HAP-1 (cell line): ENCODE data around the gene B4GALNT4.
"Not testable (repeated sequence)": the region's sequence is repeated elsewhere in the genome, so short reads cannot be mapped to it uniquely, and the experiment has no call there.

Source experiments
- DNase-seq, 2 experiments: peaks; one replicate each; pipeline ENCODE4 v3.0.0-alpha.2; 2016 to 2020; ENCODE audit warnings: low spot score in 2 of 2
- H3K27me3 ChIP-seq: fragments of 250-450 bp; sonication (Bioruptor Pico); 2 replicates; pipeline ENCODE4 v1.5.1; 2020; ENCODE audit warnings: low read depth, mild to moderate bottlenecking, moderate library complexity
- H3K36me3 ChIP-seq: fragments of 250-450 bp; sonication (Bioruptor Pico); replicated peaks from 2 replicates; pipeline ENCODE4 v1.5.1; 2020; ENCODE audit warnings: mild to moderate bottlenecking
- H3K4me1 ChIP-seq: fragments of 250-450 bp; sonication (Bioruptor Pico); 2 replicates; pipeline ENCODE4 v1.5.1; 2020; ENCODE audit warnings: mild to moderate bottlenecking
- H3K4me3 ChIP-seq: fragments of 250-450 bp; sonication (Bioruptor Pico); 2 replicates; pipeline ENCODE4 v1.5.1; 2020; ENCODE audit warnings: mild to moderate bottlenecking, moderate library complexity
- H3K9me3 ChIP-seq: fragments of 250-450 bp; sonication (Bioruptor Pico); 2 replicates; pipeline ENCODE4 v1.5.1; 2020; ENCODE audit warnings: mild to moderate bottlenecking, moderate library complexity
- in situ Hi-C: fragments of 300-500 bp; cut with MboI; formaldehyde crosslinking; loops from 3 replicates; pipeline ENCODE4 v1.14.3; 2020; ENCODE audit warnings: low sequenced_read_pairs, inconsistent platforms, mixed read lengths

B4GALNT4 gene

DNA sequence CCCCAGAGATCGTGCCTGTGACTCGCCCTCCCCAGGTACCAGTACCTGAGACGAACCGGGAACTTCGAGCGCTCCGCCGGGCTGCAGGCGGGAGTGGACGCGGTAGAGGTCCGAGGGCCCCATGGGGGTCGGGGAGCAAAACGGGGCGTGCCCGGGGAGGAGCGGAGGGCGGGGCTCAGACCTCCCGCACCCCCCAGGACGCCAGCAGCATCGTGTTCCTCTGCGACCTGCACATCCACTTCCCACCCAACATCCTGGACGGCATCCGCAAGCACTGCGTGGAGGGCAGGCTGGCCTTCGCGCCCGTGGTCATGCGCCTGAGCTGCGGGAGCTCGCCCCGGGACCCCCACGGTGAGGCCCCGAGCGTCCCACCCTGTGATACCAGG, 10.8 kb downstream of the B4GALNT4 start:
- H3K27me3 ChIP-seq = no peaks in the 10 kb centered on the region
- in situ Hi-C loops = no loop called here
- no peaks in the 10 kb centered on the region for H3K9me3 ChIP-seq
- H3K4me1 ChIP-seq = no peaks in the 10 kb centered on the region
- H3K36me3 ChIP-seq = peaks cover 18% of the 10 kb centered on the region
- no peak overlapping the region for H3K4me3 ChIP-seq
- no peak for DNase-seq

DNA sequence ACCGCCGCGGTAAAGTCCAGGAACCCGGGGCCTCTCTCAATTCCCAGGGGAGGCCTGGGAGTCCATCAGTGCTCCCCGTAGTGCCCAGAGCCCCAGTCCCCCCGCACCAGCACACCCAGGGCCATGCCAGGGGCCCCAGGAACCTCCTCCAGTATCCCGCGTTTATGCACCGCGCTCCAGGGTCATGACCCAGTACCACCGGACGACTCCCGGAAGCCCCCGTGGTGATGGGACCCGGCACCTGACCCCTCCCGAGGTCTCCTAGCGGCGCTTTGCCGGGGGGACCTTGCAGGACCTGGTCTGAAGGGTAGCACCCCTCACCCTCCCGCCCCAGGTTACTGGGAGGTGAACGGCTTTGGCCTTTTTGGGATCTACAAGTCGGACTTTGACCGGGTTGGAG, 11.2 kb downstream of the B4GALNT4 start:
- Histone ChIP-seq H3K4me3 (no peak overlapping the region), H3K27me3 (no peaks in the 10 kb centered on the region), H3K9me3 (no peaks in the 10 kb centered on the region), H3K36me3 (peaks cover 14% of the 10 kb centered on the region), H3K4me1 (no peaks in the 10 kb centered on the region)
- DNase-seq = no peak
- in situ Hi-C loops = no loop called here

DNA sequence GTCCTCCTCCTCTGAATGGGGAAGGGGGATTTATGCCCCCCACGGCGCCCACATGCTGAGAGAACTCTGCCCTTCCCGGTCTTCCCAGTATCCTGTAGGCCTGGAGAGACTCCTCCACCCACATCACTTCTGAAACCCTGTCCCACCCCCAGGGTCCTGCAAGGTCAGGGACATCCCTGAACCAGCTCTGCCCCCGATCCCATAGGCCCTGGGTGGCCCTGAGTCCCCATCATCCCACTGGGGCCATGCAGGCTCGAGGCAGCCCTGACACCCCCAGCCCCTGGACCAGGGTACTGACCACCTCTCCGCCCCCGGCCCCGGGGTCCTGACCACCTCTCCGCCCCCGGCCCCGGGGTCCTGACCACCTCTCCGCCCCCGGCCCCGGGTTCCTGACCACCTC, 11.7 kb downstream of the B4GALNT4 start:
- Histone ChIP-seq H3K4me3 (no peak overlapping the region), H3K36me3 (peaks cover 13% of the 10 kb centered on the region), H3K9me3 (no peaks in the 10 kb centered on the region), H3K4me1 (no peaks in the 10 kb centered on the region), H3K27me3 (no peaks in the 10 kb centered on the region)
- DNase-seq = no peak
- in situ Hi-C loops = no loop called here

DNA sequence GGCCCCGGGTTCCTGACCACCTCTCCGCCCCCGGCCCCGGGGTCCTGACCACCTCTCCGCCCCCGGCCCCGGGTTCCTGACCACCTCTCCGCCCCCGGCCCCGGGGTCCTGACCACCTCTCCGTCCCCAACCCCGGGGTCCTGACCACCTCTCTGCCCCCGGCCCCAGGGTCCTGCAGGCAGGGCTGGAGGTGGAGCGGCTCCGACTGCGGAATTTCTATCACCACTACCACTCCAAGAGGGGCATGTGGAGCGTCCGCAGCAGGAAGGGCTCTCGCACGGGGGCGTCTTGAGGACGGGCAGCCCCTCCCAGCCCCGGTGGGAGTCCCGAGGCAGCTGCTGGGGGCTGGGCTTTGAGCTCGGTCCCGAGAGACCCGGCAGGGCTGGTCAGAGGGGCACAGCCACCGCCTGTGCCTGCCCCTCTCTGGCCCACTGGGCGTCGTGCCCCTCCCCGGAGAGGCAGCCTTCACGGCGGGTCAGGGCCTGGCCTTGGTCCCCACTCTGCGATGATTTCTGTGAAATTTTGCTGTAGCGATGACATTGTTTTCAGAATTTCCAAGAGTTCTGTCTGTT, 12.3 kb downstream of the B4GALNT4 start:
- no peaks in the 10 kb centered on the region for H3K4me1 ChIP-seq
- no peaks in the 10 kb centered on the region for H3K9me3 ChIP-seq
- no peak overlapping the region for H3K4me3 ChIP-seq
- DNase-seq = no peak
- peaks cover 13% of the 10 kb centered on the region for H3K36me3 ChIP-seq
- in situ Hi-C loops = no loop called here
- no peaks in the 10 kb centered on the region for H3K27me3 ChIP-seq

- Histone ChIP-seq H3K9me3 (no peaks in the 10 kb centered on the region), H3K27me3 (no peaks in the 10 kb centered on the region), H3K4me1 (no peaks in the 10 kb centered on the region), H3K4me3 (no peak overlapping the region), H3K36me3 (peaks cover 13% of the 10 kb centered on the region)
- no peak for DNase-seq
- in situ Hi-C loops = no loop called here
Measured at GRCh38 chr11:382081-382629, 12.9 kb downstream of the B4GALNT4 start.

DNA sequence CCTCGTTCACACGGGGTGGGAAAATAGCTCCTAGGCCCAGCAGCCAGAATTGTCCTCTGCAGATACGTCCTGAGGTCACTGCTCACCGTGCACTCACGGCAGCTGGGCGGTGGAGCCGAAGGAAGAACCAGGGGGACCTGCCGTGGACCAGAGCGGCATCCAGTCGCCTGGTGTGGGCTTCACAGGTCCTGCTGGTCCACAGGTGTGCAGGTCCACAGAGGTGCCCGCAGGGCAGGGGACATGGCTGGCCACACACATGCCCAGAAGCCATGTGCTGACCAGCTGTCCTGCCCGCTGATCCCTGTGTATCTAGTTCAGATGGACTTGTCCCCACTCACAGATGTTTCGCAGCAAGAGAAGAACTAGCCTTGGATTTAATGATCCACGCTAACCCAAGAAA, 14.1 kb downstream of the B4GALNT4 start:
- Histone ChIP-seq H3K36me3 (peaks cover 13% of the 10 kb centered on the region), H3K4me3 (no peak overlapping the region), H3K4me1 (no peaks in the 10 kb centered on the region), H3K27me3 (no peaks in the 10 kb centered on the region), H3K9me3 (no peaks in the 10 kb centered on the region)
- in situ Hi-C loops = no loop called here
- DNase-seq = no peak

DNA sequence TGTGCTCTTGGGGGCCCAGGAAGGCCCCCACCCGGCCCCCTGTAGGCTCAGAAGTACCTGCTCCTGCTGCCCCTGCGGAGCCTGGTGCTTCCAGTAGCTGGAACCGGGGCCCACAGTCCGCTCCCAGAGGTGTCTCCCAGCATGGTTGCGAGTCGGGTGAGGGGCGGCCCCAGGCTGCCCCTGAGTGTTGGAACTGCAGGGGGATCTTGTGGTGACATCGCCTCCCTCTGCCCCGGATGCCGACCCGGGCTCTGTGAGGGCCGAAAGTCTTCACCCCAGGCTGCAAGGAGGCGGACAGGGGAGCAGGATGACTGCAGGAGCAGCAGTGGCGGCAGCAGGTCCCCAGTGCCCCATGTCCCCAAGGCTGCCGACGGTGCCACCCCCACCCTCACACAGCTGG, 15.2 kb downstream of the B4GALNT4 start:
- DNase-seq = no peak
- Histone ChIP-seq H3K9me3 (no peaks in the 10 kb centered on the region), H3K27me3 (no peaks in the 10 kb centered on the region), H3K4me1 (no peaks in the 10 kb centered on the region), H3K36me3 (peaks cover 13% of the 10 kb centered on the region), H3K4me3 (no peak overlapping the region)
- in situ Hi-C loops = no loop called here

- no peaks in the 10 kb centered on the region for H3K27me3 ChIP-seq
- no peaks in the 10 kb centered on the region for H3K9me3 ChIP-seq
- H3K36me3 ChIP-seq = peaks cover 2% of the 10 kb centered on the region
- H3K4me3 ChIP-seq = no peak overlapping the region
- in situ Hi-C loops = no loop called here
- H3K4me1 ChIP-seq = no peaks in the 10 kb centered on the region
- no peak for DNase-seq
Measured at GRCh38 chr11:385594-386351, 16.5 kb downstream of the B4GALNT4 start.

DNA sequence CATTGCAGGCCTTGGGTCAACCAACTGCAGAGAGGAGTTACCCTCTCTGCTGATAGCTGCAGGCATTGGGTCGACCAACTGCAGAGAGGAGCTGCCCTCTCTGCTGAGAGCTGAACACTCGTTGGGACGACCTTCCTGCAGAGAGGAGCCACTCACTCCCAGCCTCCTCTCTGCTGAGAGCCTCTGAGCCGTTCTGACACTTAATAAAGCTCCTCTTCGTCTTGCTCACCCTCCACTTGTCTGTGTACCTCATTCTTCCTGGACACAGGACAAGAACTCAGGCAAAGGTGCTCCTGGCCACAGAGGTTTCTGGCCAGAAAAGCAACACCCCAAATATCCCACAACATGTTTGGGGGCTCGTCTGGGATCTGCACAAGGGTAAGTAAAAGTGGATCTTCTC, 17.2 kb downstream of the B4GALNT4 start:
- Histone ChIP-seq H3K9me3 (no peaks in the 10 kb centered on the region), H3K4me1 (no peaks in the 10 kb centered on the region), H3K36me3 (no peaks in the 10 kb centered on the region), H3K4me3 (no peak overlapping the region), H3K27me3 (no peaks in the 10 kb centered on the region)
- DNase-seq = no peak
- in situ Hi-C loops = no loop called here

DNA sequence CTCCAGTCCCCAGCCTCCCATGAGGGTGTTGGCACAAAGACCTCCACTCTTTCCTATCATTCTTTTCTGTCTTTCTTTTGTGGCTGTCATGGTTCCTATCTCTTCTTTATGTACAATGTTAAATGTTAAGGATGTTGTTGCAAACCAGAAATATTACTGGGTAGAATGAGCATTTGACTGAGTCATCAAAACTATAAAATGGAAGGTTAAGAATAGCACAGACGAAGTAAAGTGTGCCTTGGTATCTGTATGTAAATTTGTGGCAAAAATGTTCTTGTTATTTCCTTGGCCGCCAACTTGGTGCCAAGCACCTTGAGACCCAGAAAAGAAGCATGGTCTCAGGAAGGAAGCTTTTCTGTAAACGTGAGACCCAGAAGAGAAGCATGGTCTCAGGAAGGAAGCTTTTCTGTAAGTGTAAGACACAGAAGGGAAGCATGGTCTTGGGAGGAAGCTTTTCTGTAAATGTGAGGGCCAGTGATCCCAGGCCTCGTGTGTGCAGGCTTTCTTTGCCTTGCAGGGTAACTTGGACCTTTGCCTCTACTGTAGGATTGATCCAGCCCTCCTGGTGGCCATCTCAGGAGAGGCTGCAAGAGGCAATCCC, 18.0 kb downstream of the B4GALNT4 start:
- no peak for DNase-seq
- H3K9me3 ChIP-seq = no peaks in the 10 kb centered on the region
- no peak overlapping the region for H3K4me3 ChIP-seq
- H3K27me3 ChIP-seq = no peaks in the 10 kb centered on the region
- in situ Hi-C loops = no loop called here
- H3K36me3 ChIP-seq = no peaks in the 10 kb centered on the region
- H3K4me1 ChIP-seq = no peaks in the 10 kb centered on the region

DNA sequence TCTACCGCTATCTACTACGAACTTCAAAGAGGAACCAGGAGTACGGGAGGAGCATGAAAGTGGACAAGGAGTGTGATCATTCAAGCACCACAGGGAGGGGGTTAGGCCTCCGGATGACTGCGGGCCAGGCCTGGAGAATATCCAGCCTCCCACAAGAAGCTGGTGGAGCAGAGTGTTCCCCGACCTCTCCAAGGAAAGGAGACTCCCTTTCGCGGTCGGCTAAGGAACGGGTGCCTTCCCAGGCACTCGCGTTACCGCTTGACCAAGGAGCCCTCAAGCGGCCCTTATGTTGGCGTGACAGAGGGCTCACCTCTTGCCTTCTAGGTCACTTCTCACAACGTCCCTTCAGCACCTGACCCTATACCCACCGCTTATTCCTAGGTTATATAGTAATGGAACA, 20.1 kb downstream of the B4GALNT4 start:
- H3K4me1 ChIP-seq, H3K36me3 ChIP-seq, H3K27me3 ChIP-seq, DNase-seq, in situ Hi-C loops, H3K9me3 ChIP-seq, H3K4me3 ChIP-seq: not testable (repeated sequence)

GRCh38 chr11:390175-390574, 20.9 kb downstream of the B4GALNT4 start:
- Histone ChIP-seq H3K4me3 (no peak overlapping the region), H3K36me3 (no peaks in the 10 kb centered on the region), H3K9me3 (no peaks in the 10 kb centered on the region), H3K27me3 (no peaks in the 10 kb centered on the region), H3K4me1 (no peaks in the 10 kb centered on the region)
- in situ Hi-C loops = no loop called here
- no peak for DNase-seq

- Histone ChIP-seq H3K4me3 (no peak overlapping the region), H3K27me3 (no peaks in the 10 kb centered on the region), H3K9me3 (no peaks in the 10 kb centered on the region), H3K4me1 (no peaks in the 10 kb centered on the region), H3K36me3 (no peaks in the 10 kb centered on the region)
- no peak for DNase-seq
- in situ Hi-C loops = no loop called here
Measured at GRCh38 chr11:391117-392017, 22.1 kb downstream of the B4GALNT4 start.
